Skeletal muscle satellite cell (primary cell): ENCODE results near the gene ACVR2B.

Experiments used
- H3K27me3 ChIP-seq: 2 replicates; pipeline ENCODE4 v1.7.0; 2013; ENCODE audit warnings: low read length; ENCODE audit not compliant: control insufficient read depth, insufficient read depth
- H3K36me3 ChIP-seq: 2 replicates; pipeline ENCODE4 v1.7.0; 2013; ENCODE audit warnings: mild to moderate bottlenecking, control low read depth, low read length; ENCODE audit not compliant: insufficient read depth
- H3K4me1 ChIP-seq: 2 replicates; pipeline ENCODE4 v1.7.0; 2013; ENCODE audit warnings: low read length; ENCODE audit not compliant: control insufficient read depth, insufficient read depth
- H3K4me2 ChIP-seq: 2 replicates; pipeline ENCODE4 v1.7.0; 2013; ENCODE audit warnings: mild to moderate bottlenecking, low read length
- H3K4me3 ChIP-seq: 2 replicates; pipeline ENCODE4 v1.7.0; 2013; ENCODE audit warnings: low read length
- H3K9ac ChIP-seq: 2 replicates; pipeline ENCODE4 v1.7.0; 2013; ENCODE audit warnings: mild to moderate bottlenecking, low read depth, low read length, moderate library complexity
- H3K9me3 ChIP-seq: replicated peaks from 2 replicates; pipeline ENCODE4 v1.7.0; 2013; ENCODE audit warnings: mild to moderate bottlenecking, control low read depth, low read length

The ACVR2B gene

GRCh38 chr3:38477057-38477820, 23.5 kb downstream of the ACVR2B start:
- Histone ChIP-seq H3K36me3 (peaks cover 5% of the 10 kb centered on the region), H3K9ac (no peak overlapping the region), H3K4me3 (no peak overlapping the region), H3K4me1 (no peaks in the 10 kb centered on the region), H3K9me3 (no peaks in the 10 kb centered on the region), H3K27me3 (no peaks in the 10 kb centered on the region), H3K4me2 (no peak overlapping the region)

GRCh38 chr3:38477839-38478450, 24.3 kb downstream of the ACVR2B start:
- no peaks in the 10 kb centered on the region for H3K4me1 ChIP-seq
- peaks cover 5% of the 10 kb centered on the region for H3K36me3 ChIP-seq
- no peaks in the 10 kb centered on the region for H3K27me3 ChIP-seq
- no peak overlapping the region for H3K4me3 ChIP-seq
- H3K9me3 ChIP-seq = no peaks in the 10 kb centered on the region
- H3K4me2 ChIP-seq = no peak overlapping the region
- no peak overlapping the region for H3K9ac ChIP-seq

GRCh38 chr3:38478901-38479300, 25.2 kb downstream of the ACVR2B start:
- no peak overlapping the region for H3K4me2 ChIP-seq
- H3K9me3 ChIP-seq = no peaks in the 10 kb centered on the region
- no peak overlapping the region for H3K4me3 ChIP-seq
- H3K4me1 ChIP-seq = no peaks in the 10 kb centered on the region
- no peaks in the 10 kb centered on the region for H3K27me3 ChIP-seq
- H3K36me3 ChIP-seq = peaks cover 5% of the 10 kb centered on the region
- H3K9ac ChIP-seq = no peak overlapping the region

GRCh38 chr3:38479431-38480092, 25.9 kb downstream of the ACVR2B start:
- peaks cover 5% of the 10 kb centered on the region for H3K36me3 ChIP-seq

GRCh38 chr3:38480093-38480445, 26.4 kb downstream of the ACVR2B start:
- H3K4me3 ChIP-seq = no peak overlapping the region
- H3K36me3 ChIP-seq = peaks cover 5% of the 10 kb centered on the region

More at GRCh38 chr3:38479431-38480092, 25.9 kb downstream of the ACVR2B start:
- H3K4me3 ChIP-seq = no peak overlapping the region
- no peaks in the 10 kb centered on the region for H3K4me1 ChIP-seq
- no peak overlapping the region for H3K9ac ChIP-seq
- H3K4me2 ChIP-seq = no peak overlapping the region
- H3K27me3 ChIP-seq = no peaks in the 10 kb centered on the region
- H3K9me3 ChIP-seq = no peaks in the 10 kb centered on the region

GRCh38 chr3:38480930-38481329, 27.2 kb downstream of the ACVR2B start:
- Histone ChIP-seq H3K36me3 (peaks cover 5% of the 10 kb centered on the region), H3K4me3 (no peak overlapping the region), H3K4me2 (no peak overlapping the region), H3K27me3 (no peaks in the 10 kb centered on the region), H3K9ac (no peak overlapping the region), H3K4me1 (no peaks in the 10 kb centered on the region), H3K9me3 (no peaks in the 10 kb centered on the region)

More at GRCh38 chr3:38480093-38480445, 26.4 kb downstream of the ACVR2B start:
- H3K4me2 ChIP-seq = no peak overlapping the region
- no peaks in the 10 kb centered on the region for H3K27me3 ChIP-seq
- H3K4me1 ChIP-seq = no peaks in the 10 kb centered on the region
- no peaks in the 10 kb centered on the region for H3K9me3 ChIP-seq
- H3K9ac ChIP-seq = no peak overlapping the region

GRCh38 chr3:38482951-38483350, 29.3 kb downstream of the ACVR2B start:
- Histone ChIP-seq H3K27me3 (no peaks in the 10 kb centered on the region), H3K4me2 (no peak overlapping the region), H3K4me1 (no peaks in the 10 kb centered on the region), H3K9me3 (no peaks in the 10 kb centered on the region), H3K36me3 (peaks cover 5% of the 10 kb centered on the region), H3K4me3 (no peak overlapping the region), H3K9ac (no peak overlapping the region)

GRCh38 chr3:38487323-38487722, 33.6 kb downstream of the ACVR2B start:
- no peak overlapping the region for H3K9ac ChIP-seq
- H3K4me3 ChIP-seq = no peak overlapping the region
- no peak overlapping the region for H3K4me2 ChIP-seq
- no peaks in the 10 kb centered on the region for H3K36me3 ChIP-seq
- H3K4me1 ChIP-seq = no peaks in the 10 kb centered on the region
- no peaks in the 10 kb centered on the region for H3K27me3 ChIP-seq
- no peaks in the 10 kb centered on the region for H3K9me3 ChIP-seq

GRCh38 chr3:38488949-38489348, 35.3 kb downstream of the ACVR2B start:
- no peaks in the 10 kb centered on the region for H3K9me3 ChIP-seq
- no peak overlapping the region for H3K9ac ChIP-seq
- H3K4me1 ChIP-seq = peaks cover 7% of the 10 kb centered on the region
- H3K36me3 ChIP-seq = no peaks in the 10 kb centered on the region
- H3K4me2 ChIP-seq = no peak overlapping the region
- no peaks in the 10 kb centered on the region for H3K27me3 ChIP-seq
- no peak overlapping the region for H3K4me3 ChIP-seq

GRCh38 chr3:38489766-38490165, 36.1 kb downstream of the ACVR2B start:
- Histone ChIP-seq H3K36me3 (no peaks in the 10 kb centered on the region), H3K4me2 (no peak overlapping the region), H3K4me3 (no peak overlapping the region), H3K9me3 (no peaks in the 10 kb centered on the region), H3K27me3 (no peaks in the 10 kb centered on the region), H3K9ac (no peak overlapping the region), H3K4me1 (peaks cover 7% of the 10 kb centered on the region)

GRCh38 chr3:38490281-38491030, 36.8 kb downstream of the ACVR2B start:
- no peak overlapping the region for H3K9ac ChIP-seq
- H3K36me3 ChIP-seq = no peaks in the 10 kb centered on the region
- H3K27me3 ChIP-seq = no peaks in the 10 kb centered on the region
- peaks cover 9% of the 10 kb centered on the region for H3K4me1 ChIP-seq
- no peak overlapping the region for H3K4me2 ChIP-seq
- no peak overlapping the region for H3K4me3 ChIP-seq
- H3K9me3 ChIP-seq = no peaks in the 10 kb centered on the region
